ENCODE results near the gene ZBTB7C. TPM values are rescaled to one million over a fixed set of nuclear protein-coding genes. Genes with fewer than 3 reads are reported as not detected.

Gene ZBTB7C
- total RNA-seq, 1 experiment from 2014 or later: 0.18 TPM

DNA sequence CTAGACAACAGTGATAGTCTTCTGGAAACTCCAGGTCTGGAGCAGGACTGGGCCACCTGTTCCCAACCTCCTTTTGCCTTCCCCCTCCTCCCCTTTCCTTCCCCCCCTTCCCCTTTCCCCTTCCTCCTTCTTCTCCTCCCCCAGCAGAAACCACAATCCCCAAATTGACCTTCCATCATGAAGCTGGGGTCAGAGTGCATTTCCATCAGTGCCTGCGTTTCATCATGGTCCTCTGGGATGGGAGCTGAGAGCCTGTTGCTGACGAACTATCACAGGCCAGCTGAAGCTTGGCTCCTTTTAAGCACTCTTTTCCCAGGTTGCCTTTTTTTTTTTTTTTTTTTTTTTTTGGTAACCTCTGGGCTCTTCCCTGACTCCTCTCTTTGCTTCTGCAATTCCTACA lies 426.1 kb downstream of the ZBTB7C start:
- POLR2A ChIA-PET: no interaction called here
- no peak overlapping the region for H3K4me3 ChIP-seq (ENCODE audit: low read depth, low read length)
- CTCF ChIA-PET: no interaction called here

DNA sequence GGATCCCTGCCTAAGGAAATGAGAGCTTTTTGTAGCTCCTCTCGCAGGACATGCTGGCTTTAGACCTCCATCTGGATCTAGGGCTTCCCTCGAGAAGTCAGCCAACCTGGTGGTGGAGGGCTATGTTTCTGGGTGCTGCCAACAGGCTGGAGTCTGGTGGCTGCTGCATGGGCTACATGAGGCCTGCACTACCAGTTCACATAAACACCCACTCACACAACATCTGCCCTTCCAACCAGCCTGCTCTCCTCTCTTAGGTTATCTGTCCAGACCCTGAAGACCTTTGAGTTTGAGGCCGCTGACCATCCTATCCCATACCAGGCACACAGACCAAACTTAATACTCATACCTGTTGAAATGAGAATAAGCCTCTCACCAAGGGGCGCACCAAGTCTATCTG lies 427.4 kb downstream of the ZBTB7C start:
- no peaks in the 10 kb centered on the region for H3K27me3 Mint-ChIP-seq (ENCODE audit: insufficient read depth, unreplicated experiment)
- no peaks in the 10 kb centered on the region for H3K36me3 ChIP-seq (ENCODE audit: control insufficient read depth, insufficient read depth, low read length)
- intact Hi-C loops (cut with micrococcal nuclease; ENCODE audit: unreplicated experiment): no loop called here
- H3K9me3 ChIP-seq: no peaks in the 10 kb centered on the region
- DNase-seq: no peak
- no peaks in the 10 kb centered on the region for H3K4me1 ChIP-seq
- H3K4me1 Mint-ChIP-seq (ENCODE audit: low read depth, unreplicated experiment): no peaks in the 10 kb centered on the region
- no peaks in the 10 kb centered on the region for H3K27me3 ChIP-seq (replicated peaks; ENCODE audit: control insufficient read depth, insufficient read depth, low read length)
- BruUV-seq (replicated peaks): no TSS peak
- no peaks in the 10 kb centered on the region for H3K9me3 Mint-ChIP-seq (ENCODE audit: unreplicated experiment)
- no peak overlapping the region for H3K4me3 Mint-ChIP-seq (ENCODE audit: unreplicated experiment)
- H3K27ac Mint-ChIP-seq (ENCODE audit: unreplicated experiment): no peak overlapping the region
- H3K36me3 Mint-ChIP-seq (ENCODE audit: insufficient read depth, unreplicated experiment): no peaks in the 10 kb centered on the region
- no peak overlapping the region for H3K4me3 ChIP-seq (ENCODE audit: low read depth, low read length)
- TF ChIP-seq, protein P1, sequence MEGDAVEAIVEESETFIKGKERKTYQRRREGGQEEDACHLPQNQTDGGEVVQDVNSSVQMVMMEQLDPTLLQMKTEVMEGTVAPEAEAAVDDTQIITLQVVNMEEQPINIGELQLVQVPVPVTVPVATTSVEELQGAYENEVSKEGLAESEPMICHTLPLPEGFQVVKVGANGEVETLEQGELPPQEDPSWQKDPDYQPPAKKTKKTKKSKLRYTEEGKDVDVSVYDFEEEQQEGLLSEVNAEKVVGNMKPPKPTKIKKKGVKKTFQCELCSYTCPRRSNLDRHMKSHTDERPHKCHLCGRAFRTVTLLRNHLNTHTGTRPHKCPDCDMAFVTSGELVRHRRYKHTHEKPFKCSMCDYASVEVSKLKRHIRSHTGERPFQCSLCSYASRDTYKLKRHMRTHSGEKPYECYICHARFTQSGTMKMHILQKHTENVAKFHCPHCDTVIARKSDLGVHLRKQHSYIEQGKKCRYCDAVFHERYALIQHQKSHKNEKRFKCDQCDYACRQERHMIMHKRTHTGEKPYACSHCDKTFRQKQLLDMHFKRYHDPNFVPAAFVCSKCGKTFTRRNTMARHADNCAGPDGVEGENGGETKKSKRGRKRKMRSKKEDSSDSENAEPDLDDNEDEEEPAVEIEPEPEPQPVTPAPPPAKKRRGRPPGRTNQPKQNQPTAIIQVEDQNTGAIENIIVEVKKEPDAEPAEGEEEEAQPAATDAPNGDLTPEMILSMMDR (IDR thresholded peaks at IDR 0.05; ENCODE audit: insufficient read depth in 1 of 2, low read depth in 1 of 2, low read length in 1 of 2, severe bottlenecking in 1 of 2, unreplicated experiment in 1 of 2): no peak
- CTCF ChIA-PET: no interaction called here
- POLR2A ChIA-PET: no interaction called here

More for the DNA sequence above, 426.1 kb downstream of the ZBTB7C start:
- H3K9me3 Mint-ChIP-seq (ENCODE audit: unreplicated experiment): no peaks in the 10 kb centered on the region
- no peaks in the 10 kb centered on the region for H3K36me3 Mint-ChIP-seq (ENCODE audit: insufficient read depth, unreplicated experiment)
- TF ChIP-seq, protein P1 (IDR thresholded peaks at IDR 0.05; ENCODE audit: insufficient read depth in 1 of 2, low read depth in 1 of 2, low read length in 1 of 2, severe bottlenecking in 1 of 2, unreplicated experiment in 1 of 2): no peak
- no peak overlapping the region for H3K27ac Mint-ChIP-seq (ENCODE audit: unreplicated experiment)
- Histone ChIP-seq H3K36me3 (ENCODE audit: control insufficient read depth, insufficient read depth, low read length) (no peaks in the 10 kb centered on the region), H3K9me3 (no peaks in the 10 kb centered on the region), H3K27me3 (replicated peaks; ENCODE audit: control insufficient read depth, insufficient read depth, low read length) (no peaks in the 10 kb centered on the region), H3K4me1 (no peaks in the 10 kb centered on the region)
- DNase-seq: no peak
- intact Hi-C loops (cut with micrococcal nuclease; ENCODE audit: unreplicated experiment): no loop called here
- H3K4me1 Mint-ChIP-seq (ENCODE audit: low read depth, unreplicated experiment): no peaks in the 10 kb centered on the region
- BruUV-seq (replicated peaks): no TSS peak
- no peaks in the 10 kb centered on the region for H3K27me3 Mint-ChIP-seq (ENCODE audit: insufficient read depth, unreplicated experiment)
- no peak overlapping the region for H3K4me3 Mint-ChIP-seq (ENCODE audit: unreplicated experiment)

DNA sequence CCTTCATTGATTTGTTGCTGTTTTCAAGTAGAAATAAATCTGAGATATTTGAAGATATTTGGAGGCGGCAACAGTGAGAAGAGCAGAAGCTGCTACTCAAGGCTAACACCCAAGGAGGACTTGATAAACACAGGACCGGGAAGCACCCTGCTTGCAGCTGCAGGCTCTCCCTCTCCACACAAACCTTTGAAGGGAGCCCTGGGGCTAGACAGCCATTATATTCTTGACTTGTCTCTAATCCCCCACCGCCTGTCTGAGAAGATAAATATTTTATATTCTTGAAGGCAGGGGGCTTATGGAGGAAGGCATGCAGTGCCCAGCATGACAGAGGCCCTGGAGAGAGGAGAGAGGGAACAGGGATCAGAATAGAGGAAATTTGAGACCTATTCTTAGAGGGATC lies 427.9 kb downstream of the ZBTB7C start:
- Histone ChIP-seq H3K4me3 (ENCODE audit: low read depth, low read length) (no peak overlapping the region), H3K4me1 (no peaks in the 10 kb centered on the region), H3K27me3 (replicated peaks; ENCODE audit: control insufficient read depth, insufficient read depth, low read length) (no peaks in the 10 kb centered on the region), H3K36me3 (ENCODE audit: control insufficient read depth, insufficient read depth, low read length) (no peaks in the 10 kb centered on the region), H3K9me3 (no peaks in the 10 kb centered on the region)
- Mint-ChIP-seq H3K9me3 (ENCODE audit: unreplicated experiment) (no peaks in the 10 kb centered on the region), H3K27ac (ENCODE audit: unreplicated experiment) (no peak overlapping the region), H3K4me1 (ENCODE audit: low read depth, unreplicated experiment) (no peaks in the 10 kb centered on the region), H3K36me3 (ENCODE audit: insufficient read depth, unreplicated experiment) (no peaks in the 10 kb centered on the region), H3K27me3 (ENCODE audit: insufficient read depth, unreplicated experiment) (no peaks in the 10 kb centered on the region), H3K4me3 (ENCODE audit: unreplicated experiment) (no peak overlapping the region)
- POLR2A ChIA-PET: no interaction called here
- TF ChIP-seq, protein P1 (IDR thresholded peaks at IDR 0.05; ENCODE audit: insufficient read depth in 1 of 2, low read depth in 1 of 2, low read length in 1 of 2, severe bottlenecking in 1 of 2, unreplicated experiment in 1 of 2): no peak
- no peak for DNase-seq
- BruUV-seq (replicated peaks): no TSS peak
- CTCF ChIA-PET: no interaction called here
- intact Hi-C loops (cut with micrococcal nuclease; ENCODE audit: unreplicated experiment): no loop called here
